NCI-H2227 (cell line): Measurements from ENCODE around the gene CISD3.
A peak's percentile ranks its signal among the peaks of the same experiment; 100 is the strongest.

ENCODE experiments used
- DNase-seq: peaks from one replicate; lab custom pipeline; 2025; ENCODE audit not compliant: unreplicated experiment; lab: John Stamatoyannopoulos, UW

CISD3 gene

DNA sequence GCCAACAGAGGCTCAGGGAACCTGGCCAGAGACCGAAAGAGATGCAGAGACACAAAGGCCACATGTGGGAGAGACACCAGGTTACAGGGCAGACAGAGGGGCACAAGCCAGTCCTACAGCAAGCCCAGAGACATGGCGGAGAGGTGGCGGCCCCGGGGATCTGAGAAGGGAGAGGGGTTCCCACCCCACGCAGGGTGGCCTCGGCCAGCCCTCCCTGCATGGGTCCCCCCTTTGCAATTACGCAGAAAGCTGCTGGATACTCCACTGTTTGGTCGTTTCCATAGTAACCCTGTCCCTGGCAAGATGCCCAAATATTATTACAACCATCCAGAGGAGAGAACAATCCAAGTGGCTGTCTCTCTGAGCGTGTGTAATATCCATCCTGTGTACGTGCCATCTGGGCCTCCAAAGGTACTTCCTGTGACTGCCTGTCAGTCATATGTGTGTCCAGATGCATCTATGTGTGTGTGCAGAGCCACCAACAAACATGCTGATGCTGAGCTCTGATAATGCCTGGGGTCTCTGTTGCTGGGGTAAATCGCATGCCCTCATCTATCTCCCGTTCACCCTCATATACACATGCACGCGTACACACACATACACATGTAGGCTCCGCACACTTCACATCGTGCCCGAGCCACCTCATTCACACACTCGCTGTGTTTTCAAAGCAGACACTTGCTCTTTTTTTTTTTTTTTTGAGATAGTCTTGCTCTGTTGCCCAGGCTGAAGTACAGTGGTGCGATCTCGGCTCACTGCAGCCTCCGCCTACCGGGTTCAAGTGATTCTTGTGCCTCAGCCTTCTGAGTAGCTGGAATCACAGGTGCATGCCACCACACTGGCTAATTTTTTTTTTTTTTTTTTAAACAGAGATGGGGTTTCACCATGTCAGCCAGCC lies 12.5 kb downstream of the CISD3 start:
- peak; percentile 98 for DNase-seq

DNA sequence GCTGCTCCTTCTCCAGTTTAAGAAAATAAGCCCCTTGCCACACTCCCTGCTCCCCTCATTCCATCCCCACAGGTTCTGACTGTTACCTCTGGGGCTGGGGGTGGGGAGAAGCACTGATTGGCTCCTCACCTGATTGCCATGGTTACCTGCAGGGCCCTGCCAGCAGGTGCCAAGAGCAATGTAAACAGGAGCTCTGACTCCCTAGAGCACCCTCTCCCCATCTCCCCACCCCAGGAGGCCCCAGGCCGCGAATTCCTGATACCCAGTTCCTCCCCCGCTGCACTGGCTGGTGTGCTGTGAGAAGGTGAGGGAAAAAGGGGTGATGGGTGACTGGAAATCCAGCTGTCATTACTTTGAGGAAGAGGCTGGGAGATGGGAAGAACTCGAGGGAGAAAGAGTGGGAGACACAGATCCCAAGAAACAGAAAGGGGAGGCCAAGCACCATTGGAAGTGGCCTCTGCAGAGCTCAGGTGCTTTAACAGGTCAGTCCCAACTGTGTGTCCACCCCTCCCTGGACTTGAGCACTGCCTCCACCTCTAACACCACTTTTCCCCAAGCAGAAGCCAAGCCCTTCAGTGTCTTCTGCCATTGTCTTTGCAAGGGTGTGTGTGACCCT lies 13.5 kb downstream of the CISD3 start:
- DNase-seq: peak; percentile 22

GRCh38 chr17:38745545-38745944 lies 15.4 kb downstream of the CISD3 start:
- peak; percentile 78 for DNase-seq

GRCh38 chr17:38746004-38746848 lies 16.1 kb downstream of the CISD3 start:
- peak; percentile 52 for DNase-seq

- DNase-seq: no peak
These were observed 16.8 kb downstream of the CISD3 start for GRCh38 chr17:38746849-38747462.

DNA sequence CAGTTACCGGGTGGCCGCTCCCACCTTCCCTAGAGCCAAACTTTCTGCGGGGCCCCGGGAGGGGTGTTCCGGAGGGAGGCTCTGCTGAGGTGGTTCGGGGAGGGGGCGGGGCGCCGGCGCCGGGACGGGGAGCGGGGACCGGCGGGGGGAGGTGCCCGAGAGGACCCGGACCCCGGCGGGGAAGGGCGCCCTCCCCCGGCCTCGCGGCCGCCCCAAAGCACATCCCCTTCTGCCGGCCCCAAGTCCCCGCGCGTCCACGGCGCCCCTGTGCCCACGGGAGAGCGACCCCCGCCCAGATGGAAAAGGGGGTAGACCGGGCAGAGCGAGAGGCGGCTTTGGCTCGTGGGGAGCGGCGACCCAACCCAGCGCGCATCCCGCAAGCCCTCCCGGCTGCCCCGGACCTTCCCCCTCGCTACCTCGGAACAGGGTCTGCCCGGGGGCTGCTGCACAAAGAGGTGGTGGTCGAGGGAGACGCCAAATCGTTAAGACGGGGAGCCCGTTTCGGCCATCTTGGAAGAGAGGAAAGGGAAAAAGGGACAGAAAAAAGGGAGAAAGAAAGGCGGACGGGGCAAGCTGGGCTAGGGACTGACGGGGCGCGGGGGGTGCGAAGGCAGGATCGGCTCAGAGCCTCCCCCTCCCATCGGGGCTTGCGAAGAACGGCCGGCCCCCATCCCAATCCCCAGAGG lies 17.5 kb downstream of the CISD3 start:
- DNase-seq: peak; percentile 61

DNA sequence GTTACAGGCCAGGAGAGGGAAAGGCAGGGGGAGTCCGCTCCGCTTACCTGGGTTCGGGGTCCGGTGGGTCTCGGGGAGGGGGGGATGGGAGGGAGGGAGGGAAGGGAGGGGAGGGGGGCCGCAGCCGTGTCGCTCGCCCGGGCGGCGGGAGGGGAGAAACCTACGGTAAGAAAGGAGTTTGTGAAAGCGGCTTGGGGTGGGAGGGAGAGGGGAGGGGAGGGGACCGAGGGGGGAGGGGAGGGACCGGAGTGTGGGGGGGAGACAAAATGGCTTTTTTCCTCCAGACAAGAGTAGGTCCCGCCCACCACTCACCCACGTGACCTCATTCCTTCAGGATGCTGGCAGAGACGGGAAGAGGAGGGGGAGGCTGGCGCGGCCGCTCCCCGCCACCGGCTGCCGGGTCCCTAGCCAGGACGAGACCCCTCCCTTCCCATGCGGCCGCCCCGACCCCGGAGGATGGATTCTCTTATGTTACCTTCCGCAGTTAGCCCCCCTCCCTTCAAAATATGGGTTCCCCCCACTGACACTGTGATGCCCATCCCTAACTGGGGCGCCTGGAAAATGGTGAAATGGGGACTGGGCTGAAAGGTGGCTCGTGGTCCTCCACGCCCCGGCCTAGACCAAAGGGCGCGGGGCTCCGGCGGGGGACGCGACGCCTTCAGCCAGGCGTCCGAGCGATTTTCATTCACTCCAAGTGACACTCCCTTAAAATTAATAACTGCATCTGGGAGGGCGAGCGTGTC lies 18.2 kb downstream of the CISD3 start, which contains the start of gene PCGF2:
Gene PCGF2 (minus strand): TSS at position 188 of the 743 bp plus-strand sequence. CDS start 7,934 bp downstream, outside the sequence.
- DNase-seq: peak; percentile 96

DNA sequence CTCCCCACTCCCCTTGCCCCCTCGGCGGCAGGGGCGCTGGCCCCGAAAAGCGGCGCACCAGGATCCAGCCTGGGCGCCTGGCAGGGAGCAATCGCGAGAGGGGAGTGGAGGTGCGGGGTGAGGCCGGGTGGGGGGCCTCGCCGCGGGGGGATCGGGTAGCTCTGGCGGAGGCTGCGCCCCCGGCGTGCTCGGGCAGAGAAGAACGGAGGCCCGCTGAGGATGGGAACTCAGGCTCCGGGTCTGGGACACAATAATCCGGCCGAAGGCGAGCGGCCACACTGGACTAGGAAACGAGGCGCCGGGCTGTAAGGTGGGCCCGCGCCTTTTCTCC lies 18.7 kb downstream of the CISD3 start:
- no peak for DNase-seq

DNA sequence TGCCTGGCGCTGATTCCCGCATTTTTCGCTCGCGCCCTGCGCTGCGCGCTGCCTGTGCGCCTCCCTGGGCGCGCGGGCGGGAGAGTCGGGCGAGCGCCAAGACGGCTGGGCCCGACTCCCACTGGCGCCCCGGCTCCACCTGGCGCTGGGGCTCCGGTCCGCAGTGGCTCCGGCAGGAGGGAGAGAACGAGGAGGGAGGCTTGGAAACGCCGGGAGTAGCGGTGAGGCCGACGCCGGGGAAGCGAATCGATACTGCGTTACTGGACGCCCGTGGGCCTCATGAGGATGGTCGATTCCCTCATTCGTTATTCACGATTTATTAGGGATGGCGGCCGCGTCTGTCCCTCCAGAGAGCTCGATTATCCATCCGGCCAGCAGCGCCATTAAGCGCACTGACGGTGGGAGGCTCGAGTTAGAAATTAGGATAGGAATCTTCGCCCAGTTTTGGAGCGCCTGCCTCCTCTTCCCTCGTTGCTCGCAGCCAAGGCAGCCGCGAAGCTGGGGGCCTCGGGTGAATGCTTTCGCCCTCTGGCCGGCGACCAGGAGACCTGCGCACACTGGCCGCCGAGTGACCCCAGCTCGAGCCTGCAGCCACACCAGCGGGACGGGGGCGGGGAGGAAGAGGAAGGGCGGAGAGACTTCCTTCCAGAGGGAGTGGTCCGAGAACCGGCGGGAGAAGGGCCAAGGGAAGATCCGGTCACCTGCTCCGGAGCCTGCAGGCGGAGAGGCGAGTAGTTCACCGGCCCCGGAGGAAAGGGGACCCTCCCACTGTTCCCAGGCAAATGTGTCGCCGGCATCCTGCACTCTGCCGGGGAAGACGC lies 19.3 kb downstream of the CISD3 start:
- DNase-seq: peak; percentile 72

- DNase-seq: peak; percentile 68
These were observed 19.8 kb downstream of the CISD3 start for GRCh38 chr17:38750044-38750311.

- DNase-seq: peak; percentile 70
These were observed 20.4 kb downstream of the CISD3 start for GRCh38 chr17:38750312-38751121.

DNA sequence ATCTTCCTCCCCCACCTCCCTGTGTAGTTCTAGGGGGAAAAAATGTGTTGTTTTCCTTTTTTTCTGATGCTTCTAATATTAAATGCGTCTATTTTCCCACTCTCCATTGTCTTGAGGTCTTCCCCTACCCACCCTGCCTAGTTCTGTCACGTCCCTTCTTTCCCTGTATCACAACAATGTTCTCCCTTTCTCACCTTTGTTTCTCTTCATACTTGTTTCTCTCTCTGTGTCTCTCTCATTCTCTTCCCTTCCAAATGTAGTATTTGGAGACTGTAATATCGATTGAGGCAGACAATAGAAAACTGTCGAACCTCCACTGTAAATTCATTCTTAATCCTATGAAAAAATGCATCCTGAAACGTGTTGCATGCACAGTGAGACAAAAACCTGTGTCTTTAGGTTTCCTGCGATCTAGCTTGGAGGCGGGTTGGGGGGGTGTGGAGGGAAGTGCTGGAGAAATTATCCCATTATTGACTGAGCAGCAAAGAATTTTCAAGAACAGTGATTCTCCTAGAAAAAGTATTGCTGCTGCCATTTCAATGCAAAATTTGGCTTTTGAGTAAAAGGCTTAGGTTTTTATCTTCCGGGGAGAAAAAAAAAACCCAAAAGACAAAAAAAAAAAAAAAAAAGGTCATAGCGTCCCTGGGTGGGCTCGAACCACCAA lies 21.1 kb downstream of the CISD3 start:
- peak; percentile 76 for DNase-seq

DNA sequence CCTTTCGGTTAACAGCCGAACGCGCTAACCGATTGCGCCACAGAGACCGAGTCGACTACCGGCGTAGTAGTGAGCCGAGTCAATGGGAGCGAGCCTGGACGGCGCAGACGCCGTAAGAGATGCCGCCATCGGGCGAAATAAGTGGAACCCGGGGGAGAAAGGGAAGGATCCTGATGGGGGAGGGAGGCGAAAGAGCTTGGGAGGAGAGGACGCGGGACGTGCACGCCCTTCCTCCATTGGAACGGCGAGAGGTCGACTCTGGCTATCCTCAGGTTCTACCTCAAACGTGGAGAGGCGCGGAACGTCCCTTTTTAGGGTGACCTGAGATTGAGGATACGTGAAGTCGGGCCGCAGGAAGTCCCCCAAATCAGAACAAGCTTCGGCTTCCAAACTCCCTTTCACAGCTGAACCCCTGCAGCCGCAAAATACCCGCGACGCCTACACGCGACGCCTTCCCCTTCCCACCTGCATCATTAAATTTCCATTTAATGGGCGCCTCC lies 21.7 kb downstream of the CISD3 start:
- DNase-seq: peak; percentile 94

- DNase-seq: peak; percentile 99
These were observed 22.3 kb downstream of the CISD3 start, which contains the start of gene PSMB3 for GRCh38 chr17:38752308-38753070. TSS of gene PSMB3 (plus strand) at chr17:38752741. CDS start at chr17:38752827, 86 bp downstream.

DNA sequence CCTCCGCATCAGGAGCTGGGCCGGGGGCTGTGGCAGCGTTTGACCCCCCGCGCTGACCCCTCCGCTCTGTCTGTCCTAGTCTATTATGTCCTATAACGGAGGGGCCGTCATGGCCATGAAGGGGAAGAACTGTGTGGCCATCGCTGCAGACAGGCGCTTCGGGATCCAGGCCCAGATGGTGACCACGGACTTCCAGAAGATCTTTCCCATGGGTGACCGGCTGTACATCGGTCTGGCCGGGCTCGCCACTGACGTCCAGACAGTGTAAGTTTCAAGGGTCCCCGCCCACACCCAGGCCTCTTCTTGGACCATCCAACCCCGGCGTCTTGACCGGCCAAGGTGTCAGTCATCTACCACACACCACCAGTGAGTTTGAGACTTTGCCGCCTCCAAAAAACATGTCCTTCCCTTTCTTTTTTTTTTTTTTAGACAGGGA lies 22.9 kb downstream of the CISD3 start:
- DNase-seq: no peak

- DNase-seq: peak; percentile 36
These were observed 31.5 kb downstream of the CISD3 start for GRCh38 chr17:38761612-38762011.

- DNase-seq: no peak
These were observed 32.1 kb downstream of the CISD3 start for GRCh38 chr17:38762231-38762630.
